HFFc6 (cell line): ENCODE measurements around the gene C1orf115. TPM values are rescaled to one million over a fixed set of nuclear protein-coding genes. Genes with fewer than 3 reads are reported as not detected.

Source experiments
- DNase-seq: peaks from one replicate; pipeline ENCODE4 v3.0.0-alpha.2; 2018
- H3K27ac Mint-ChIP-seq: 2 replicates; pipeline ENCODE4 v1.8.0; 2020; ENCODE audit warnings: mild to moderate bottlenecking, mixed read lengths
- H3K27me3 Mint-ChIP-seq: 2 replicates; pipeline ENCODE4 v1.8.0; 2021; ENCODE audit warnings: mild to moderate bottlenecking, moderate library complexity, mixed read lengths; ENCODE audit not compliant: insufficient read depth
- H3K36me3 Mint-ChIP-seq: 2 replicates; pipeline ENCODE4 v1.8.0; 2021; ENCODE audit warnings: low read depth, mixed read lengths
- H3K4me1 Mint-ChIP-seq: 2 replicates; pipeline ENCODE4 v1.8.0; 2020; ENCODE audit warnings: low read depth, mixed read lengths
- H3K4me3 Mint-ChIP-seq: 2 replicates; pipeline ENCODE4 v1.8.0; 2020; ENCODE audit warnings: mild to moderate bottlenecking, moderate library complexity, mixed read lengths
- H3K9me3 Mint-ChIP-seq: 2 replicates; pipeline ENCODE4 v1.8.0; 2020; ENCODE audit warnings: mild to moderate bottlenecking, mixed read lengths
- CTCF ChIP-seq: fragments of 200-600 bp; sonication (generic); IDR thresholded peaks from 2 replicates; pipeline ENCODE4 v1.5.0; 2021; ENCODE audit warnings: antibody characterized with exemption, mild to moderate bottlenecking
- total RNA-seq, 6 experiments: library from RNA; stranded (reverse); fragmentation: NEBNext Ultra II Directional; extraction: Animal tissue kit (Norgen Biotek cat#: 25700); gene quantifications; 2 replicates in 1 of 6; 3 replicates in 5 of 6; pipeline ENCODE4 v1.2.3, GENCODE V29; 2021

C1orf115 gene
- total RNA-seq, 6 experiments from 2014 or later, result 0.08 to 0.50 (median 0.19) TPM

GRCh38 chr1:220666349-220666748 is 23.8 kb upstream of the C1orf115 start:
- Mint-ChIP-seq H3K36me3 (no peaks in the 10 kb centered on the region), H3K27ac (no peak overlapping the region), H3K27me3 (peaks cover 5% of the 10 kb centered on the region; the same call in 1 of the 2 replicates), H3K4me1 (no peaks in the 10 kb centered on the region), H3K9me3 (no peaks in the 10 kb centered on the region), H3K4me3 (no peak overlapping the region)
- TF ChIP-seq CTCF, result no peak
- DNase-seq, result no peak

GRCh38 chr1:220669005-220669404 is 21.2 kb upstream of the C1orf115 start:
- DNase-seq, result no peak
- Mint-ChIP-seq H3K27me3 (peaks cover 5% of the 10 kb centered on the region; the same call in 1 of the 2 replicates), H3K4me3 (no peak overlapping the region), H3K27ac (no peak overlapping the region), H3K36me3 (no peaks in the 10 kb centered on the region), H3K4me1 (no peaks in the 10 kb centered on the region), H3K9me3 (no peaks in the 10 kb centered on the region)
- TF ChIP-seq CTCF, result no peak

GRCh38 chr1:220670365-220670764 is 19.8 kb upstream of the C1orf115 start:
- H3K4me1 Mint-ChIP-seq, result no peaks in the 10 kb centered on the region
- H3K4me3 Mint-ChIP-seq, result no peak overlapping the region
- H3K27me3 Mint-ChIP-seq, result peaks cover 5% of the 10 kb centered on the region; the same call in 1 of the 2 replicates

GRCh38 chr1:220673921-220674320 is 16.2 kb upstream of the C1orf115 start:
- H3K9me3 Mint-ChIP-seq, result no peaks in the 10 kb centered on the region
- no peak overlapping the region for H3K27ac Mint-ChIP-seq
- H3K4me1 Mint-ChIP-seq, result no peaks in the 10 kb centered on the region

More at GRCh38 chr1:220670365-220670764, 19.8 kb upstream of the C1orf115 start:
- TF ChIP-seq CTCF, result no peak
- Mint-ChIP-seq H3K9me3 (no peaks in the 10 kb centered on the region), H3K27ac (no peak overlapping the region), H3K36me3 (no peaks in the 10 kb centered on the region)
- DNase-seq, result no peak

GRCh38 chr1:220677251-220677650 is 12.9 kb upstream of the C1orf115 start:
- Mint-ChIP-seq H3K36me3 (no peaks in the 10 kb centered on the region), H3K27me3 (no peaks in the 10 kb centered on the region; the same call in 1 of the 2 replicates), H3K9me3 (no peaks in the 10 kb centered on the region), H3K4me3 (no peak overlapping the region), H3K27ac (no peak overlapping the region), H3K4me1 (0 out of 2 replicates have a peak, but pooled peaks cover 8% of the 10 kb centered on the region)
- DNase-seq, result no peak
- TF ChIP-seq CTCF, result no peak

More at GRCh38 chr1:220673921-220674320, 16.2 kb upstream of the C1orf115 start:
- no peaks in the 10 kb centered on the region for H3K36me3 Mint-ChIP-seq
- DNase-seq, result no peak
- no peaks in the 10 kb centered on the region; the same call in 1 of the 2 replicates for H3K27me3 Mint-ChIP-seq
- TF ChIP-seq CTCF, result no peak
- H3K4me3 Mint-ChIP-seq, result no peak overlapping the region
